NCI-H1092 (cell line): Measurements from ENCODE around the gene STK4.

ENCODE experiments used
- DNase-seq: peaks from one replicate; lab custom pipeline; 2025; lab: John Stamatoyannopoulos, UW

STK4 gene

GRCh38 chr20:45087097-45087790 is 120.9 kb downstream of the STK4 start:
- DNase-seq = no peak

GRCh38 chr20:45087814-45088213 is 121.5 kb downstream of the STK4 start:
- no peak for DNase-seq

GRCh38 chr20:45088247-45088646 is 121.9 kb downstream of the STK4 start:
- DNase-seq = no peak

- DNase-seq = no peak
Measured at GRCh38 chr20:45090481-45090880, 124.2 kb downstream of the STK4 start.

GRCh38 chr20:45091366-45091765 is 125.1 kb downstream of the STK4 start:
- DNase-seq = no peak

- no peak for DNase-seq
Measured at GRCh38 chr20:45092898-45093297, 126.6 kb downstream of the STK4 start.

- DNase-seq = no peak
Measured at GRCh38 chr20:45094201-45094600, 127.9 kb downstream of the STK4 start.

- no peak for DNase-seq
Measured at GRCh38 chr20:45094864-45095574, 128.7 kb downstream of the STK4 start.

GRCh38 chr20:45095805-45096238 is 129.5 kb downstream of the STK4 start:
- DNase-seq = no peak

GRCh38 chr20:45096781-45097180 is 130.5 kb downstream of the STK4 start:
- no peak for DNase-seq

GRCh38 chr20:45097485-45098102 is 131.3 kb downstream of the STK4 start:
- DNase-seq = no peak

GRCh38 chr20:45098103-45098773 is 131.9 kb downstream of the STK4 start:
- no peak for DNase-seq

GRCh38 chr20:45100563-45101245 is 134.4 kb downstream of the STK4 start, which contains the start of gene KCNS1:
Gene KCNS1, minus strand, starts transcription at chr20:45101127. Its CDS starts 1,891 bp downstream, at chr20:45099236.
- no peak for DNase-seq

GRCh38 chr20:45101333-45101850 is 135.1 kb downstream of the STK4 start:
- no peak for DNase-seq

- DNase-seq = no peak
Measured at GRCh38 chr20:45103072-45103471, 136.8 kb downstream of the STK4 start.

- DNase-seq = no peak
Measured at GRCh38 chr20:45104786-45105185, 138.5 kb downstream of the STK4 start.

- no peak for DNase-seq
Measured at GRCh38 chr20:45105317-45105716, 139.0 kb downstream of the STK4 start.

GRCh38 chr20:45109634-45110033 is 143.3 kb downstream of the STK4 start:
- DNase-seq = no peak

- DNase-seq = no peak
Measured at GRCh38 chr20:45110301-45110700, 144.0 kb downstream of the STK4 start.

- DNase-seq = no peak
Measured at GRCh38 chr20:45111285-45111684, 145.0 kb downstream of the STK4 start.

GRCh38 chr20:45111799-45112471 is 145.6 kb downstream of the STK4 start:
- DNase-seq = no peak
